22Rv1 (cell line): ENCODE measurements around the gene ABTB2.

ENCODE experiments used
- H3K27ac ChIP-seq: fragments of 450-650 bp; 2 replicates; pipeline ENCODE4 v1.5.1; 2017
- ZFX ChIP-seq: fragments of 450-650 bp; IDR thresholded peaks from 2 replicates; pipeline ENCODE4 v1.6.1; 2017; ENCODE audit warnings: antibody characterized with exemption, borderline replicate concordance
- TF ChIP-seq, protein P1 (sequence below): fragments of 450-650 bp; IDR thresholded peaks from 2 replicates; pipeline ENCODE4 v1.5.1; 2017; ENCODE audit warnings: mild to moderate bottlenecking

ABTB2 gene

DNA sequence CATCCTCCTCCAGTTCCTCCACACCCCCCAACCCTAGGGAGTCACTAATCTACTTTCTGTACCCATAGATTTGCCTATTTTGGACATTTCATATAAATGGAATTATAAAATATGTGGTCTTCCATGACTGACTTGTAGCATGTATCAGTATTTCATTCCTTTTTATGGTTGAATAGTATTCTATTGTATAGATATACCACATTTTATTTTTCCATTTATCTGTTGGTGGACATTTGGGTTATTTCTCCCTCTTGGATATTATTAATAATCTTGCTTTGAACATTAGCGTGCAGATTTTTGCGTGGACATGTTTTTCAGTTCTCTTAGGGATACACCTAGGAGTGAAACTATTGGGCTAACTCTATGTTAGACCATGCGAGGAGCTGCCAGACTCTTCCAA lies 229.0 kb downstream of the ABTB2 start:
- H3K27ac ChIP-seq, result no peak overlapping the region
- no peak for TF ChIP-seq ZFX
- TF ChIP-seq, protein P1, sequence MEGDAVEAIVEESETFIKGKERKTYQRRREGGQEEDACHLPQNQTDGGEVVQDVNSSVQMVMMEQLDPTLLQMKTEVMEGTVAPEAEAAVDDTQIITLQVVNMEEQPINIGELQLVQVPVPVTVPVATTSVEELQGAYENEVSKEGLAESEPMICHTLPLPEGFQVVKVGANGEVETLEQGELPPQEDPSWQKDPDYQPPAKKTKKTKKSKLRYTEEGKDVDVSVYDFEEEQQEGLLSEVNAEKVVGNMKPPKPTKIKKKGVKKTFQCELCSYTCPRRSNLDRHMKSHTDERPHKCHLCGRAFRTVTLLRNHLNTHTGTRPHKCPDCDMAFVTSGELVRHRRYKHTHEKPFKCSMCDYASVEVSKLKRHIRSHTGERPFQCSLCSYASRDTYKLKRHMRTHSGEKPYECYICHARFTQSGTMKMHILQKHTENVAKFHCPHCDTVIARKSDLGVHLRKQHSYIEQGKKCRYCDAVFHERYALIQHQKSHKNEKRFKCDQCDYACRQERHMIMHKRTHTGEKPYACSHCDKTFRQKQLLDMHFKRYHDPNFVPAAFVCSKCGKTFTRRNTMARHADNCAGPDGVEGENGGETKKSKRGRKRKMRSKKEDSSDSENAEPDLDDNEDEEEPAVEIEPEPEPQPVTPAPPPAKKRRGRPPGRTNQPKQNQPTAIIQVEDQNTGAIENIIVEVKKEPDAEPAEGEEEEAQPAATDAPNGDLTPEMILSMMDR, result no peak

DNA sequence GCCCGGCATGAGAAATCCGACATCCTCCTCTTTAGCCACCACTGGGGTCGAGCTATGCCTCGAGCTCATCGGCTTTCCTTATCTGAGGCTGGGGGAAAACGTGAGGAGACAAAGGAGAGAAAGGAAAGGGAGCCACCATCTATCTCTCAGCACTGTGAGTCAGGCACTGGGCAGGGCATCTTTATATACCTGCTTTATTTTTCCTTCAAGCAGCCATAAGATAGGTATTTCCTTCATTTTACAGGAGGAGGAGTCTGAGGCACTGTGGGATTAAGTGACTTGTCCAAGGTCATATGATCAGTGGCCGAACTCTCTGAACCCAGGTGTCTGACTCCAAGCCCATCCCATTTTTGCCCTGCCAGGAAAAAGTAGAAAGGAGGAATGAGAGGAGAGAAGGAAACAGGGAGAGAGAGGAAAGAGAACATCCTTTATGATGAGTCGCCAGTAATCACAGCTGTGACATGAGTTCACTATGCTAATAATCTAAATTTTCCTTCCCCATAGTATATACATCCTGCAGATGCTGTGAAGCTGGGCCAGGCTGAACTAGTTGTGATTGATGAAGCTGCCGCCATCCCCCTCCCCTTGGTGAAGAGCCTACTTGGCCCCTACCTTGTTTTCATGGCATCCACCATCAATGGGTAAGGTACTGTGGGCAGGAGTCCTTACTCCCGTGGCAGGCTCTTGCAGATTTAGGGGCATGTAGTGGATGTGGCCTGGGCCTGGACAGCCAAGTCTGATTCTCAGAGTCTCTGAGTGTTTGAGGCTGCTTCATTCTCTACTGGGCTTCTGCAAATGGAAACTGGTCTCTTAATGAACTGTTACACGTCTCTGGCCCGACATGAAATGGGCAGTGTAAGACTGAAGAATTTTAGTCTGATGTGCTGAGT lies 230.6 kb downstream of the ABTB2 start:
- no peak overlapping the region for H3K27ac ChIP-seq
- TF ChIP-seq, protein P1, result no peak
- TF ChIP-seq ZFX, result no peak

DNA sequence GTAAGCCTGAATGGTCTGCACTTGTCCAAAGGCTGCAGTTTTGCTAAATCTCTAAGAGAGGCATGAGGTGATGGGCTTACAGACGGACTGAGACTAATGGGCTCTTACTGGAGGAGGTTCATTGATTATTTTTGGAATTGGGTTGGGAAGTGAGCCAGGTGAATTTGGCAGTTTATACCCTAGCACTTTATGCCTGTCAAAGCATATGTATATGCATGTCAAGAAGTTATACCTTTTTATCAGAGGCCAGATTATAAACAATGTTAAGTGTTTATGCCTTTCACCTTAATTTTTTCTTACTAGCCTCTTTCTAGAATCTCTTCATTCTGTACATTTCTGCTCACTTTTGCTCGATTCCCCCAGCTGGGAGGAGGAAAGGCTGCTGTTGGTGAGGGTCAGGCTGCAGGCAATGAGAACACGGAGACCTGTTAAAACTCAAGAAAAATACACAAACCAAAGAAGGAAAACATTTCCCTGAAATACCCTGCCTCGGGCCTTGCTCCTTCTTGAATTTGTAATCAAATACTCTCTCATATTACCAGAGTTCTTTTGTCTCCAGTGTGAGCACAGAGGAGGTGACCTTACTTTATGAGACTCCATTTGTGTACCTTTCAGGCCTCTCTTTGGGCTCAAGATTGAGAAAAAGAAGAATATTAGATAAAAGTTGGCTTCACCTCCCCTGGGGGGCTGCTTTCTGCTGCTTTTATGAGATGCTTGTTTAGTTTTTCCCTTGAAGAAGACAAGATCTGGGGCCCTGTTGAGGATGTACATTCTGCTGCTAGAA lies 232.7 kb downstream of the ABTB2 start:
- no peak overlapping the region for H3K27ac ChIP-seq
- TF ChIP-seq, protein P1, result no peak
- TF ChIP-seq ZFX, result no peak

DNA sequence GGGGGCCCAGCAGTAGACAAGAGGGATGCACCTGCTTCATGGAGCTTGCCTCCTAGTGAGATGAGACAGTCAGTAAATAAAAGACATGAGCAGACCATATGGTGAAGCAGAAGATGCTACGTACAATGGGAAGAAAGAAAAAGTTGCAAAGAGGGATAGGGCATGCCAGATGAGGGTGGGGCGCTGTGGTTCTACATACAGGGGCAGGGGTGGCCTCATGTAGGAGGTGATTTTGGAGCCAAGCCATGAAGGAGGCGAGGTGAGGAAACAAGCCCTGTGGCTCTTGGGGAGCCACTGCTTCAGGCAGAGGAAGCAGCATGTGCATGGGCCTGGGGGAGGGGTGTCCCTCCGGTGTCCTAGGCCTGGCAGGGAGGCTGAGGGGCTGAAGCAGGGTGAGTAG lies 237.2 kb downstream of the ABTB2 start:
- TF ChIP-seq, protein P1, result no peak
- TF ChIP-seq ZFX, result no peak

DNA sequence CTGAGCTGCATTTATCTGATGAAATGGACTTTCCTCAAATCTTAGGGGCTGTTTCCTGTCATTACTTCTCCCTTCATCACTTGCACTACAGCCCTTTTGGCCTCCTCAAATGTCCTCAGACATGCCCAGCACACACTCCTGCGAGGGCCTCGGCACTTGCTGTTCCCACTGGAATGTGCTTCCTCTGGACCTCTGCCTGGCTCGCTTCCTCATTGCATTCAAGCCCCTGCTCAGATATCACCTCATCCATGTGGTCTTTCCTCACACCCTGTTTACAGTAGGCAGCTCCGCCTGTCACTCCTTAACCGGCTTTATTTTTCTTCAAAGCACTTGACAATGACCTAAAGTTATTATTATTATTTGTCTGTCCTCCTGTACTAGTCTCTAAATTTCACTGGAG lies 243.3 kb downstream of the ABTB2 start:
- TF ChIP-seq ZFX, result no peak
- TF ChIP-seq, protein P1, result no peak
- no peak overlapping the region for H3K27ac ChIP-seq

More for the DNA sequence above, 237.2 kb downstream of the ABTB2 start:
- H3K27ac ChIP-seq, result no peak overlapping the region

DNA sequence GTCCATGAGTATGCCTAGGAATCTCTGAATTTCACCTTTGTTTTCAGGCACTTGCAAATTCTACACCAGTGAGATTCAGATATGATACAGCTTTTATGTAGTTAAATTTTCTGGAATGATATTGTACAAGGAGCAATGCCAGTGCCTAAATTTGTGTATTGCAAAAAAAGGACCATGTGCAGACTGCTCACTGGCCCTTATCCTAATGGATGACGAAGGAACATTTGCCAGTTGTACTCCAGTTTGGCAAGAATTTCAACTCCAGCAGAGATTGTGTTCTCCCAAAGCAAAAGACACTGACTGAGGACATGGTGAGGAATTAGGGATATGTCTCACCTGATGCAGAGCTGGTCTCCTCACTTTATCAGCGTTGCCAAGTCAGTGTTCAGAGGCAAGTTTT lies 243.8 kb downstream of the ABTB2 start:
- TF ChIP-seq, protein P1, result no peak
- no peak for TF ChIP-seq ZFX
- H3K27ac ChIP-seq, result no peak overlapping the region
